SKM-1 (cell line): ENCODE measurements around the gene XRCC1.
"Not testable (repeated sequence)": the region's sequence is repeated elsewhere in the genome, so short reads cannot be mapped to it uniquely, and the experiment has no call there.

Experiments
- DNase-seq: peaks from one replicate; lab custom pipeline; 2025; ENCODE audit not compliant: unreplicated experiment; lab: John Stamatoyannopoulos, UW

XRCC1 gene

GRCh38 chr19:43575156-43575950 lies at the start of gene XRCC1, which contains the start of gene PINLYP:
Gene XRCC1, minus strand, starts transcription at chr19:43575527. Its CDS starts 69 bp downstream, at chr19:43575458.
Gene PINLYP, plus strand, starts transcription at chr19:43575801. Its CDS starts 1,391 bp downstream, at chr19:43577192.
- DNase-seq: peak; percentile 83

- no peak for DNase-seq
Measured at GRCh38 chr19:43624933-43625332, 49.6 kb upstream of the XRCC1 start.

GRCh38 chr19:43623889-43624670 lies 48.8 kb upstream of the XRCC1 start:
- no peak for DNase-seq

GRCh38 chr19:43622956-43623355 lies 47.6 kb upstream of the XRCC1 start:
- no peak for DNase-seq

GRCh38 chr19:43622070-43622469 lies 46.7 kb upstream of the XRCC1 start:
- DNase-seq: no peak

- no peak for DNase-seq
Measured at GRCh38 chr19:43620061-43621001, 45.0 kb upstream of the XRCC1 start.

- DNase-seq: peak; percentile 16
Measured at GRCh38 chr19:43619262-43620060, 44.1 kb upstream of the XRCC1 start, which contains the start of gene ZNF428. Gene ZNF428, minus strand, starts transcription at chr19:43619629. Its CDS starts 5,325 bp downstream, at chr19:43614304.

- no peak for DNase-seq
Measured at GRCh38 chr19:43618921-43619261, 43.6 kb upstream of the XRCC1 start.

- no peak for DNase-seq
Measured at GRCh38 chr19:43616954-43617353, 41.6 kb upstream of the XRCC1 start.

GRCh38 chr19:43616306-43616705 lies 41.0 kb upstream of the XRCC1 start:
- no peak for DNase-seq

- DNase-seq: no peak
Measured at GRCh38 chr19:43612374-43612773, 37.0 kb upstream of the XRCC1 start.

- DNase-seq: no peak
Measured at GRCh38 chr19:43611788-43612187, 36.5 kb upstream of the XRCC1 start, which contains the start of gene SRRM5. Gene SRRM5, plus strand, starts transcription at chr19:43612088. Its CDS starts 34 bp downstream, at chr19:43612122.

- no peak for DNase-seq
Measured at GRCh38 chr19:43610493-43610892, 35.2 kb upstream of the XRCC1 start.

- DNase-seq: no peak
Measured at GRCh38 chr19:43609872-43610271, 34.5 kb upstream of the XRCC1 start.

GRCh38 chr19:43607238-43608205 lies 32.2 kb upstream of the XRCC1 start:
- no peak for DNase-seq

GRCh38 chr19:43606569-43607229 lies 31.4 kb upstream of the XRCC1 start:
- no peak for DNase-seq

GRCh38 chr19:43605875-43606568 lies 30.7 kb upstream of the XRCC1 start:
- no peak for DNase-seq

- not testable (repeated sequence) for DNase-seq
Measured at GRCh38 chr19:43600326-43600725, 25.0 kb upstream of the XRCC1 start.
